ENCODE measurements around the gene NUP98.

GRCh38 chr11:3841426-3842350, 44.3 kb upstream of the NUP98 start:
- TF ChIP-seq EZH2phosphoT487 (IDR thresholded peaks at IDR 0.05; ENCODE audit: borderline replicate concordance, low read depth, low read length) (no peak), CTCF (conservative IDR thresholded peaks at IDR 0.05; ENCODE audit: low read length) (peak; percentile 91)

Data from OCI-LY7 (cell line).